ENCODE results near the gene KRT79.
"Not testable (repeated sequence)": the region's sequence is repeated elsewhere in the genome, so short reads cannot be mapped to it uniquely, and the experiment has no call there.

KRT79 gene

DNA sequence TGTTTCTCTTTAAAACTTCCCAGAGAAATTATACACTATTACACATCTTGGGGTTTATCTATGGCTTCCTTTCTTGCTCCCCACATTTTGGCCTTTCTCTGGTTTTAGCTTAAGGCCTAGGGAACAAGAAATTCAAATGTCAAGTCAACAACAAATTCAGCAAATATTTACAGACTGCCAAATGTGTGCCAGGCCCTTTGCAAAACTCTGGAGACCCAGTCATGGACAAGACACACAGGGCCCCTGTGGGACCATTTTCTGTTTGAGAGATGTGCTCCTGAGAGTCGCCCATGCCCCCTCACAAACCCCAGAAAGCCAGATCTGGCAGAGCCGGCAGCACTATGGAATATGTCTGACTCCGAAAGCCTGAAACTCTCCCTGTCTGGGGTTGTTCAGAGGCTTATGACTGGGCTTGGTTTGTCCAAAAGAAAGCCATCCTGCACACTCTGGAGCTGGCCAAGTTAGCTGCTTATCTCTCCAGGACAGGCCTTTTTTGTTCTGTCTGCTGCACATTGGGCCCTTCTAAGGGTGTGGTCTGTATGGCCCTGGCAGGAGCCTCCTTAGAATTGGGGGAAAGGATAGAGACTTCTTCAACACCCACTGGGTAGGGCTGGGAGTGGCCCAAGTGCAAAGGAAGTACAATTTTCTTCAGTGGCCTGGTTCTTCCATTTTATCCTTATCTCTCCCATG is 37.1 kb downstream of the KRT79 start:
- no peak for DNase-seq (ENCODE audit: insufficient read length, low spot score)
- TF ChIP-seq, protein P1, sequence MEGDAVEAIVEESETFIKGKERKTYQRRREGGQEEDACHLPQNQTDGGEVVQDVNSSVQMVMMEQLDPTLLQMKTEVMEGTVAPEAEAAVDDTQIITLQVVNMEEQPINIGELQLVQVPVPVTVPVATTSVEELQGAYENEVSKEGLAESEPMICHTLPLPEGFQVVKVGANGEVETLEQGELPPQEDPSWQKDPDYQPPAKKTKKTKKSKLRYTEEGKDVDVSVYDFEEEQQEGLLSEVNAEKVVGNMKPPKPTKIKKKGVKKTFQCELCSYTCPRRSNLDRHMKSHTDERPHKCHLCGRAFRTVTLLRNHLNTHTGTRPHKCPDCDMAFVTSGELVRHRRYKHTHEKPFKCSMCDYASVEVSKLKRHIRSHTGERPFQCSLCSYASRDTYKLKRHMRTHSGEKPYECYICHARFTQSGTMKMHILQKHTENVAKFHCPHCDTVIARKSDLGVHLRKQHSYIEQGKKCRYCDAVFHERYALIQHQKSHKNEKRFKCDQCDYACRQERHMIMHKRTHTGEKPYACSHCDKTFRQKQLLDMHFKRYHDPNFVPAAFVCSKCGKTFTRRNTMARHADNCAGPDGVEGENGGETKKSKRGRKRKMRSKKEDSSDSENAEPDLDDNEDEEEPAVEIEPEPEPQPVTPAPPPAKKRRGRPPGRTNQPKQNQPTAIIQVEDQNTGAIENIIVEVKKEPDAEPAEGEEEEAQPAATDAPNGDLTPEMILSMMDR (IDR thresholded peaks at IDR 0.05; ENCODE audit: insufficient read depth, missing control alignments): no peak
- FAIRE-seq: no peak

- FAIRE-seq: no peak
- TF ChIP-seq, protein P1 (IDR thresholded peaks at IDR 0.05; ENCODE audit: insufficient read depth, missing control alignments): no peak
- no peak for DNase-seq (ENCODE audit: insufficient read length, low spot score)
These were observed 37.7 kb downstream of the KRT79 start for GRCh38 chr12:52796429-52796794.

DNA sequence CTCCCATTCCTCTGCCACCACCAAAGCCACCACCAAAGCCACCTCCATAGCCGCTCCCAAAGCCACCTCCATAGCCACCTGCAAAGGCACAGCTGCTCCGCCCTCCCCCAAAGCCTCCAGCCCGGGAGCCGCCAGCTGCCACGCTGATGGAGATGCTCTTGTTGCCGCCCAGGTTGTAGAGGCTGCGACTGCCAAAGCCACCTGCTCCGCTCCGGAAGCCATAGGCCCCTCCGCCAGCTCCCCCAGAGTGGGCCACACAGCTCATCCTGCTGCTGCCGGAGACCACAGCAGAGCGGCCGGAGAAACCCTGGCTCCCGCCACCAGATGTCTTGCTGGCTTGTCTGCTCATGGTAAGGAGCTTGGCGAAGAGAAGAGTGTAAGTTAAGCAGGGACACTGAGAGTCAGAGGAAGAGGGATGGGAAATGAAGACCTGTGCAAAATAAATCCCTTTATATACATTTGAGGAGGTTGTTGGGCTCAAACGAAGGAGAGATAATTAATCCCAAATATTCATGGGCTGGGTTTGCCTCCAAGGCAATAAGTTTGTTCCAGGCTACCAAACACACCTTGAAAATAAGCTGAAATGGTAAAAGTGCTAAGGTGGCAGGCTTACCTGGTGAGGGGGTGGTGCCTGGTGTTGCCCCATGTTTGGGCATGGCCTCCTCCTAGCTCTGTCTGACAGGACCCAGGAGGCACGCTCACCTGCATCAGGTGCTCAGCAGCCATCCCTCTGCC is 38.2 kb downstream of the KRT79 start, which contains the start of gene KRT3:
KRT3 (minus strand) TSS at position 424 of the 735 bp plus-strand sequence; CDS start at position 349, 75 bp downstream.
- TF ChIP-seq, protein P1 (IDR thresholded peaks at IDR 0.05; ENCODE audit: insufficient read depth, missing control alignments): no peak
- FAIRE-seq: no peak
- no peak for DNase-seq (ENCODE audit: insufficient read length, low spot score)

GRCh38 chr12:52795332-52795674 is 38.8 kb downstream of the KRT79 start:
- DNase-seq (ENCODE audit: insufficient read length, low spot score); FAIRE-seq: not testable (repeated sequence)

GRCh38 chr12:52794479-52795331 is 39.4 kb downstream of the KRT79 start:
- no peak for DNase-seq (ENCODE audit: insufficient read length, low spot score)
- no peak for FAIRE-seq

DNA sequence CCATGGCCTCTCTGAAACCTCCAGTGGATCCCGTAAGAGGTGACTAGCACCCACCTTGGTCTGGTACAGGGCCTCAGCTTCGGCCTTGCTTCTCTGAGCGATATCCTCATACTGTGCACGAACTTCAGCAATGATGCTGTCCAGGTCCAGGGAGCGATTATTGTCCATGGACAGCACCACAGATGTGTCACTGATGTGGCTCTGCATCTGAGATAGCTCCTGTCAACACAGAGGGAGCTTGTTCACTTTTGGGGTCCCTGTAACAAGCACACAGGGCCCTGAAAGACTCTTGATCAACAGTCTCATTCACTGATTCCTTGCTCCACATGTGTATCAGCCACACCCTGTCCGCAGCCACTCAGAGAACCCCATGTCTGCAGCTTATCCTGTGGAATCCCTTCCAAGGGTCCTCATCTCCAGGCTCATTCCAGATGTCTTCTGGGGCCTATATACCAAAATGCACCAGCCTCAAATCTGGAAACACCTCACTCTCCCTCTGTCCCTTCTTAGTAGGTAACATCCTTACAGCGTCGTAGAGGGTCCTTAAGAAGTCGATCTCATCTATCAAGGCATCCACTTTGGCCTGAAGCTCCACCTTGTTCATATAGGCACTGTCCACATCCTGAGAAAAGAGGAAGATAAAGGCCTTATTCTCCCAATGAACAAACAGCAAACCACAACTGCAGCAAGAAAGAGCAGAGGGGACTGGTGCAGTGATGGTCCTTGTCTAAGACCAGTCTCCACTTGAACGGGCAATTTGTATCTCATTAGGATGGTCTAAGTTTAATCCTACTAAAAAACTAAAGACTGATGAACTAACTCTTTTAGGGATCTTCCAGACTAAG is 41.7 kb downstream of the KRT79 start:
- FAIRE-seq: no peak
- TF ChIP-seq, protein P1 (IDR thresholded peaks at IDR 0.05; ENCODE audit: insufficient read depth, missing control alignments): no peak
- no peak for DNase-seq (ENCODE audit: insufficient read length, low spot score)

More at GRCh38 chr12:52794479-52795331, 39.4 kb downstream of the KRT79 start:
- TF ChIP-seq, protein P1 (IDR thresholded peaks at IDR 0.05; ENCODE audit: insufficient read depth, missing control alignments): no peak
